Measurements from ENCODE around the gene TRMT61A.

- TF ChIP-seq POLR2A (IDR thresholded peaks at IDR 0.05) (no peak), POLR2AphosphoS5 (IDR thresholded peaks at IDR 0.05) (no peak), CTCF (IDR thresholded peaks at IDR 0.05) (no peak)
Observed at GRCh38 chr14:103503296-103503695, 25.7 kb upstream of the TRMT61A start.

Measured in stomach (tissue), 4 donors.